BJ (cell line): ENCODE data around the gene CFAP97D1. TPM values are rescaled to one million over a fixed set of nuclear protein-coding genes. Genes with fewer than 3 reads are reported as not detected.

Source experiments
- CTCF ChIA-PET: fragments of 350-600 bp; formaldehyde crosslinking; extraction: SDS; loops from one replicate; lab custom pipeline; 2021; ENCODE audit warnings: antibody characterized with exemption, inconsistent platforms; lab: Yijun Ruan, JAX
- POLR2A ChIA-PET: fragments of 300-600 bp; sonication (Branson Sonifier 250); formaldehyde crosslinking; extraction: SDS; loops from one replicate; lab custom pipeline; 2021; ENCODE audit warnings: antibody characterized with exemption; lab: Charles Lee
- DNase-seq: peaks from one replicate; pipeline ENCODE4 v3.0.0-alpha.2; 2011; ENCODE audit warnings: low read depth
- H3K27me3 ChIP-seq: 2 replicates; pipeline ENCODE4 v1.6.0; 2011; ENCODE audit warnings: low read length; ENCODE audit not compliant: control insufficient read depth, insufficient read depth
- H3K36me3 ChIP-seq: 2 replicates; pipeline ENCODE4 v1.5.1; 2011; ENCODE audit warnings: low read length; ENCODE audit not compliant: control insufficient read depth, insufficient read depth
- H3K4me3 ChIP-seq: 2 replicates; pipeline ENCODE4 v1.5.1; 2011; ENCODE audit warnings: low read depth, mild to moderate bottlenecking, control low read depth, low read length
- polyA minus RNA-seq: library from RNA; depleted of rRNA, polyadenylated mRNA; stranded (reverse); fragments of >200 nt; gene quantifications from 2 replicates; pipeline ENCODE4 v1.2.3, GENCODE V29; 2011; rRNA and poly(A)+ RNA removed
- polyA plus RNA-seq: library from polyadenylated mRNA; depleted of rRNA; stranded (reverse); fragments of >200 nt; gene quantifications from 2 replicates; pipeline ENCODE4 v1.2.3, GENCODE V29; 2011; rRNA removed
- TF ChIP-seq, protein P1 (sequence below): IDR thresholded peaks from 2 replicates; pipeline ENCODE4 v1.5.1; 2011; ENCODE audit warnings: low read depth, mild to moderate bottlenecking, control low read depth, inconsistent platforms, low read length, moderate library complexity; ENCODE audit not compliant: insufficient read depth

Gene CFAP97D1
- polyA plus RNA-seq, result not detected in 2 replicates
- polyA minus RNA-seq, result not detected in 2 replicates

DNA sequence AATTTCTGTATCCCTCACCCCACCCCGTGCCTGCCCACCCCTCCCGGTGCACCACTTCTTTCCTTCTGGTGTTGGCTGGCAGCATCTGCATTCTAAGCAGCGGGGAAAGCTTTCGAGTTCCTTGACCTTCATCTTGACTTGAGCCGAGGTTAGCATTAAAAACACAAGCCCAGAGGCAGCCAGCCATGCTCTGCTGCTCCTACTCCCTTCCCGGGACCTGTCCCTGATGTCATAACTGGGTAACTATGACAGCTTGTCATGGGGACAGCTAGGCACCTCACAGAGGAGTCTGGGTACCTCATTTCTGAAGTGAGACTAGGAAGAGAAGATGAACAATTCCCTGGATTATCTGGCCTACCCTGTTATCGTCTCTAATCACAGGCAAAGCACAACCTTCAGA lies at the start of gene CFAP97D1:
CFAP97D1 (plus strand) TSS at position 301 of the 400 bp plus-strand sequence; CDS start at position 329, 28 bp downstream.
- ChIA-PET CTCF (interaction anchor here (0.7 to 1.2 kb wide), 2 partner anchors 14 to 66 kb away, joined by 3 to 4 read pairs; partner anchors contain the start of gene CD300LG), POLR2A (no interaction called here)
- H3K4me3 ChIP-seq, result peak within 1 kb of the TSS; percentile 96
- peaks cover 12% of the 10 kb centered on the region for H3K27me3 ChIP-seq
- TF ChIP-seq, protein P1, sequence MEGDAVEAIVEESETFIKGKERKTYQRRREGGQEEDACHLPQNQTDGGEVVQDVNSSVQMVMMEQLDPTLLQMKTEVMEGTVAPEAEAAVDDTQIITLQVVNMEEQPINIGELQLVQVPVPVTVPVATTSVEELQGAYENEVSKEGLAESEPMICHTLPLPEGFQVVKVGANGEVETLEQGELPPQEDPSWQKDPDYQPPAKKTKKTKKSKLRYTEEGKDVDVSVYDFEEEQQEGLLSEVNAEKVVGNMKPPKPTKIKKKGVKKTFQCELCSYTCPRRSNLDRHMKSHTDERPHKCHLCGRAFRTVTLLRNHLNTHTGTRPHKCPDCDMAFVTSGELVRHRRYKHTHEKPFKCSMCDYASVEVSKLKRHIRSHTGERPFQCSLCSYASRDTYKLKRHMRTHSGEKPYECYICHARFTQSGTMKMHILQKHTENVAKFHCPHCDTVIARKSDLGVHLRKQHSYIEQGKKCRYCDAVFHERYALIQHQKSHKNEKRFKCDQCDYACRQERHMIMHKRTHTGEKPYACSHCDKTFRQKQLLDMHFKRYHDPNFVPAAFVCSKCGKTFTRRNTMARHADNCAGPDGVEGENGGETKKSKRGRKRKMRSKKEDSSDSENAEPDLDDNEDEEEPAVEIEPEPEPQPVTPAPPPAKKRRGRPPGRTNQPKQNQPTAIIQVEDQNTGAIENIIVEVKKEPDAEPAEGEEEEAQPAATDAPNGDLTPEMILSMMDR, result no peak
- no peaks in the 10 kb centered on the region for H3K36me3 ChIP-seq
- DNase-seq, result no peak

DNA sequence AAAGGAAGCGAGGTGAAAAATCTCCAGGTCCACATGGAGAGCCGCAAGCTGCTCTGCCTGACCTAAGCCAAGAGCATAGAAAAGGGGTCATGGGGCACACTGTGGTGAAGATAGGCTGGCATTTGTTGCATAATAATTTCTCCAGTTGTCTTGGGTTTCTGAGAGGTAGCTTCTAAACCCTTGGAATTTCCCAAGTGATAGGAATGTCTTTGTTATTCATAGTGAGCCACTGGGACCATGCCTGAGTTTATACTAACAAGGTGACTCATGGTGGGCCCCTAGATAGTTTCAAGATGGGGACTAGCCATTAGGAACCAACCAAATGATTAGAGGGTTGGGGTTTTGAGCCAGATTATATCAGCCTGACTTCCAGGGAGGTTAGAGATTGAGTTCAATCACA lies 47.3 kb upstream of the CFAP97D1 start:
- ChIA-PET CTCF (interaction anchor here (0.6 to 1.0 kb wide), 3 partner anchors 23 to 46 kb away, joined by 3 to 4 read pairs (median 4); partner anchors contain the start of gene DUSP3), POLR2A (no interaction called here)
- no peak for DNase-seq
- TF ChIP-seq, protein P1, result no peak
- H3K36me3 ChIP-seq, result no peaks in the 10 kb centered on the region
- H3K27me3 ChIP-seq, result no peaks in the 10 kb centered on the region
- H3K4me3 ChIP-seq, result no peak overlapping the region

DNA sequence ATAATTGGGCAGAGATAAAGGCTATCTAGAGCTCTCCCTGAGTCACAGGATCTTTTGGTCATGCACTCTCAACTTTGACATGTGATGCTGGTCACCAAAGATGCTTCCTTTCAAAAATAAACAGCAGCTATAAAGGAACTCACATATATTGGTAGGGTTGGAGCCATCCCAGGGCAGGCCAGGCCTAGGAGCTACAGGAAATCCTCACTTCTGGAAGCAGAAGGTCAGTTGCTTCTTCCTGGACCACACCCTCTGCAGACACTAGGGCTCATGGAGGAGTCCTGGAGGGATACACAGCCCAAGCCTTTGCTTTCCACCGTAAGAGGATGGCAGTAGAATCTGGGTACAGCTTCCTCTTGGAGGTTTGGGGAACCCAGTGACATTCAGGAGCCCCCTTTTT lies 46.3 kb upstream of the CFAP97D1 start:
- Histone ChIP-seq H3K36me3 (no peaks in the 10 kb centered on the region), H3K4me3 (no peak overlapping the region), H3K27me3 (no peaks in the 10 kb centered on the region)
- no peak for DNase-seq
- ChIA-PET POLR2A (no interaction called here), CTCF (interaction anchor here (0.7 to 1.3 kb wide), 3 partner anchors 10 to 39 kb away, joined by 4 read pairs; no protein-coding TSS in a partner anchor)
- TF ChIP-seq, protein P1, result no peak

DNA sequence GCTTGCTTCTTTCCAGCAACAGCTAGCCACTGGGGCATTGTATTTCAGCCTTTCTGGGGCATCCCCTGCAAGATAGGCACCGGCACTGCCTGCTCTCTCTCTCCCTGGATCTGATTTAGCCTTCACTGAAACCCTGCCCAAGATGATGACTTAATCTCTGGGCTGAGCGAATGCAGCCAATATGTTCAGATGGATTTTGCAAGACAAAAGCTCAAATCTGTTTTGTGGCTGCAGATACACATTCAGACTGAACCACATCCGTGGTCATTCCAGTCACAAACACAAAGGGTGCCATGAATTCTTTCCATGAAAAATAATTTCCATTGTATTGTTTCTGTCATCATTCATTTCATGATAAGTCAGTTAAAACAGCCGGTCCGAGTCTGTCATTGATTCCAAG lies 45.9 kb upstream of the CFAP97D1 start:
- Histone ChIP-seq H3K27me3 (no peaks in the 10 kb centered on the region), H3K36me3 (no peaks in the 10 kb centered on the region), H3K4me3 (no peak overlapping the region)
- peak; percentile 48 for DNase-seq
- CTCF ChIA-PET, result interaction anchor here (1.3 kb wide), 1 partner anchor 26 kb away, joined by 4 read pairs; no protein-coding TSS in a partner anchor
- TF ChIP-seq, protein P1, result no peak
- POLR2A ChIA-PET, result no interaction called here

DNA sequence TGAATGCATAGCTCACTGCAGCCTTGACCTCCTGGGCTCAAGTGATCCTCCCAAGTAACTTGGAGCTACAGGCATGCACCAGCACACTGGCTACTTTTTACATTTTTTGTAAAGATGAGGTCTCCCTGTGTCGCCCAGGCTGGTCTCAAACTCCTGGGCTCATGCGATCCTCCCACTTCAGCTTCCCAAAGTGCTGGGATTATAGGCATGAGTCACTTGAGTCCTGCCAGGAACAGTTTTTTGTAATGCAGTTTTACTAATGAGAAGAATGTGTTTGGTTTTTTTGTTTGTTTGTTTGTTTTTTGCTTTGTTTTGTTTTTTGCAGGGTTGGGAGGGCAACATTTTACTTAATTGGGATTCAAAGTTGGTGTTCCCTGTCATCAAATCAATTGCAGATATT lies 43.8 kb upstream of the CFAP97D1 start:
- POLR2A ChIA-PET, result interaction anchor here (0.6 kb wide), 1 partner anchor 18 kb away, joined by 4 read pairs; no protein-coding TSS in a partner anchor
- no peak overlapping the region for H3K4me3 ChIP-seq
- no peaks in the 10 kb centered on the region for H3K36me3 ChIP-seq
- H3K27me3 ChIP-seq, result no peaks in the 10 kb centered on the region
- TF ChIP-seq, protein P1, result no peak
- CTCF ChIA-PET, result interaction anchor here (0.7 to 1.3 kb wide), 3 partner anchors 23 to 167 kb away, joined by 3 to 4 read pairs (median 3); no protein-coding TSS in a partner anchor
- no peak for DNase-seq
